Measurements from ENCODE around the gene SAV1. TPM values are rescaled to one million over a fixed set of nuclear protein-coding genes. Genes with fewer than 3 reads are reported as not detected.
"Not testable (repeated sequence)": the region's sequence is repeated elsewhere in the genome, so short reads cannot be mapped to it uniquely, and the experiment has no call there.

The SAV1 gene
- total and polyA plus RNA-seq, 5 donors: 20.3 to 31.2 (median 28.7) TPM

DNA sequence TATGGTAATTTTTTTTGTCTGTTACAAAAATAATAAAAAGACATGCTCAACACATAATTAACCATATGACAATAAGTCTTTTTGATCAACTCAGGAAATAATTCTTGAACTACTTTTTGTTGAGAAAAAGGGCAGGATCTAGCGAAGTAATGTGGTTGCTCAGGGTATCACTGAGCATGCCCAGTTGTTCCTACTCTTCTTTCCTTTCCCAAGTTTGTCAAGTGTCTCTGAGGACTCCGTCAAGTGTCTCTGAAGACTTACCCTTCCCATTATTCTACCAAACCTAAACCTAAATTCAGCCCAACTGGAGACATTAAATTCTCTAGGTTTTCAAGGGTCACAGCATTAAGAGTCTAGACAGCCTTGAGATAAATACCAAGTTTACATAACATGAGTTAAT lies 3.5 kb downstream of the SAV1 start:
- intact Hi-C loops (cut with DNase I); DNase-seq; H3K9me3 ChIP-seq (ENCODE audit: control insufficient read depth, low read length); H3K27me3 ChIP-seq (ENCODE audit: control insufficient read depth, insufficient read depth); ATAC-seq; H3K4me1 ChIP-seq (ENCODE audit: control insufficient read depth, insufficient read depth, low read length); H3K4me3 ChIP-seq (ENCODE audit: low read length); H3K27ac ChIP-seq (ENCODE audit: low read length): not testable (repeated sequence)
- WGBS: 93% methylated on average over 2 of the region's 2 CpGs

DNA sequence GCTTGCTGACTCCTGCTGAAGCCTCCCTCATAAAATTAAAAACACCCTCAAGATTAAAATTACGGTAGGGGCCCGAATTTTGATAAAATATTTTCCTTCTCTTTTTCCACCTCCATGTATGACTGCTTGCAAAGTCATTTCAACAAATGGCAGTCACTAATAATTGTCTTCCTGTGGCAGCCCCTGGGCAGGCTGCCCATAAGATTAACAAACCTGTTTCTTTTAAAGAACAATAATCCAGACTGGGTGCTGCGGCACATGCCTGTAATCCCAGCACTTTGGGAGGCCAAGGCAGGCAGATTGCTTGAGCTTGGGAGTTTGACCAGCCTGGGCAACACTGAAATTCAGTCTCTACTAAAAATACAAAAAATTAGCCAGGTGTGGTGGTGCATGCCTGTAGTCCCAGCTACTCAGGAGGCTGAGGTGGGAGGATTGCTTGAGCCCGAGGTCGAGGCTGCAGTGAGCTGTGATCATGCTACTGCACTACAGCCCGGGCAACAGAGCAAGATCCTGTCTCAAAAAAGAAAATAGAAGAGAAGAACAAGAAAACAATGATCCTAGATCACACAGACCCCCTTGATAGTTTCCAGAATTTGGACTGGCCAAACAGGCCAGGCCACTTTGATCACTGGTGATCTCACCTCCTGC lies 8.7 kb downstream of the SAV1 start:
- ATAC-seq: peak in 1 of 2 donors; percentile 52
- WGBS: 70% methylated on average over 6 of the region's 6 CpGs

DNA sequence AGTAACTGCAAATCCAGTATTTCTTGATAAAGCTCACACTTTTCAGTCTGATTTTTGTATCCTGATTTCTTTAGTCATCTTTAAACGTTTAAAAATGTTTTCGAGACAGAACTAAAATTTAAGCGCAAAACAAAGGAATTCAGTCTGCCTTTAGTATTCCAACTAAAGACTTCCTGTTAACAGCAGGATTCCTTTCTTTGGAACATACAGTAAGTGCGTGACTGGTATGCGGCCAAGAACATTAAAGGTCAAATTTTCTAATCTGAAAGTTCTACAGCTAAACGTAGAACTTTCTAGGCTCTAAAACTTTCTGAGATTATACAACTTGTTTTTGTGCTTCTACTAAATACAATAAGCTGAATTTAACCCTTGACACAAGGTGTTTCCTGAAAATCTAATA lies 9.9 kb downstream of the SAV1 start:
- 17% methylated on average over 6 of the region's 6 CpGs for WGBS
- DNase-seq (peak in 2 of 3 donors; percentile 22 to 30), ATAC-seq (peak; percentile 65 to 80)
- H3K27ac ChIP-seq (ENCODE audit: low read length): no peak overlapping the region
- H3K4me3 ChIP-seq (ENCODE audit: low read length): peak overlapping the region; percentile 35
- no peaks in the 10 kb centered on the region for H3K9me3 ChIP-seq (ENCODE audit: control insufficient read depth, low read length)
- peaks cover 4% of the 10 kb centered on the region for H3K4me1 ChIP-seq (ENCODE audit: control insufficient read depth, insufficient read depth, low read length)
- no peaks in the 10 kb centered on the region for H3K27me3 ChIP-seq (ENCODE audit: control insufficient read depth, insufficient read depth)
- intact Hi-C loops (cut with DNase I): no loop called here

More for the DNA sequence above, 8.7 kb downstream of the SAV1 start:
- Histone ChIP-seq H3K4me3 (ENCODE audit: low read length) (peak overlapping the region; percentile 20), H3K4me1 (ENCODE audit: control insufficient read depth, insufficient read depth, low read length) (peaks cover 4% of the 10 kb centered on the region), H3K27ac (ENCODE audit: low read length) (peak overlapping the region; percentile 83), H3K27me3 (ENCODE audit: control insufficient read depth, insufficient read depth) (no peaks in the 10 kb centered on the region), H3K9me3 (ENCODE audit: control insufficient read depth, low read length) (no peaks in the 10 kb centered on the region)
- DNase-seq: peak in 1 of 3 donors; percentile 49
- intact Hi-C loops (cut with DNase I): no loop called here

DNA sequence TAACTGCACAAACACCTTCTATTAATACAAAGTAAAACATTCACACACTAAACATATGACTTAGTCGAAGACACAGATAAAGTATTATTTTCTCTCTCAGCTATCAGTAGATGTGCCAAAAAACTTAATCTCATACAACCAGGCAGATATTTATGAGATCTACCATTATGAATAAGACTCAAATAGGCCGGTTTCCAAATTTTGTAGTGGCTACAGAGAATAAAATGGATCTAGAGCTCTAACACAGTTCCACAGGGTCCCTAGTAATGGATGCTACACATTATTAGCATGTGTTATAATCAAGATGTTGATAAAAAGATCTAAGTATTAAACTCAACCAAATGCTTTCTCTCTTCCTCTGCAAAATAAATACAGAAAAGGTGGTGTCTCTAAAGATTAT lies 10.4 kb downstream of the SAV1 start:
- H3K4me3 ChIP-seq (ENCODE audit: low read length): peak overlapping the region; percentile 35
- ATAC-seq: peak in 1 of 2 donors; percentile 52
- no peak for DNase-seq
- 17% methylated on average over 2 of the region's 2 CpGs for WGBS
- H3K4me1 ChIP-seq (ENCODE audit: control insufficient read depth, insufficient read depth, low read length): peaks cover 5% of the 10 kb centered on the region
- no peaks in the 10 kb centered on the region for H3K27me3 ChIP-seq (ENCODE audit: control insufficient read depth, insufficient read depth)
- H3K9me3 ChIP-seq (ENCODE audit: control insufficient read depth, low read length): no peaks in the 10 kb centered on the region
- no peak overlapping the region for H3K27ac ChIP-seq (ENCODE audit: low read length)
- intact Hi-C loops (cut with DNase I): no loop called here

DNA sequence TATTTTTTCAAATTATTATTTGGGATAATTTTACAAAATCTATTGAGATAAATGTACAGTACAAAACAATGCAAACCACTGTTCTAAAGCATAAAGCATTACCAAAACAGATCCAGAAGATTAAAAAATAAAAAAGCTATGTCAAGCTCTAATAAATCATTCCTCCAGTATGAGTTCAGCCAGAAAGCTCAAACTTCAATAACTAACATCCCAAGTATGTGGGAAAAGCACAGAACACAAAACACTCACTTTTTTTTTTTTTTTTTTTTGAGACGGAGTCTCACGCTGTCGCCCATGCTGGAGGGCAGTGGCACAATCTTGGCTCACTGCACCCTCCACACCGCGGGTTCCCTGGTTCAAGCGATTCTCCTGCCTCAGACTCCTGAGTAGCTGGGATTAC lies 11.3 kb downstream of the SAV1 start:
- whole genome bisulfite sequencing: 90% methylated on average over 6 of the region's 6 CpGs
- ATAC-seq (no peak), DNase-seq (peak in 1 of 3 donors; percentile 54)
- H3K27ac ChIP-seq (ENCODE audit: low read length): no peak overlapping the region
- intact Hi-C loops (cut with DNase I): no loop called here
- H3K9me3 ChIP-seq (ENCODE audit: control insufficient read depth, low read length): no peaks in the 10 kb centered on the region
- peaks cover 5% of the 10 kb centered on the region for H3K4me1 ChIP-seq (ENCODE audit: control insufficient read depth, insufficient read depth, low read length)
- no peaks in the 10 kb centered on the region for H3K27me3 ChIP-seq (ENCODE audit: control insufficient read depth, insufficient read depth)
- H3K4me3 ChIP-seq (ENCODE audit: low read length): no peak overlapping the region

DNA sequence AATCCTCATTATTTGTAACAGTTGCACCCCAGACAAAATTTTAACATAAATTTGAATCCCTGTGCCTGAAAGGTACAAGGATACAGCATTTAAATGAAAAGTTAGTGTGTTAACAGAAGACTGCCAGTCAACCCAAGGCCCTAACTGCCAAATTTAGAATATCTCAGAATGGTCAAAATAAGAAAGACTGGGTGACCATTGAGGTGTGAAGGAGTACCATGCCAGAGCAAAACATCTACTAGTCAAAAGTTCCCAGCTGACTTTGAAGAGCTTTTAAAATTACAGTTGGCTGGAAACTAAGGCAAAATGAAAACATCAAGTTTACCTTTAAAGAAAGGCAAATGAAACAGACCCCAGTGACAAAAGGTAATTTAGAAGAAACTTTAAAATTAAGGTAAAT lies 18.4 kb downstream of the SAV1 start:
- no peak overlapping the region for H3K27ac ChIP-seq (ENCODE audit: low read length)
- intact Hi-C loops (cut with DNase I): no loop called here
- no peak for ATAC-seq
- H3K27me3 ChIP-seq (ENCODE audit: control insufficient read depth, insufficient read depth): no peaks in the 10 kb centered on the region
- peaks cover 2% of the 10 kb centered on the region for H3K4me1 ChIP-seq (ENCODE audit: control insufficient read depth, insufficient read depth, low read length)
- DNase-seq: no peak
- no peak overlapping the region for H3K4me3 ChIP-seq (ENCODE audit: low read length)
- no peaks in the 10 kb centered on the region for H3K9me3 ChIP-seq (ENCODE audit: control insufficient read depth, low read length)

DNA sequence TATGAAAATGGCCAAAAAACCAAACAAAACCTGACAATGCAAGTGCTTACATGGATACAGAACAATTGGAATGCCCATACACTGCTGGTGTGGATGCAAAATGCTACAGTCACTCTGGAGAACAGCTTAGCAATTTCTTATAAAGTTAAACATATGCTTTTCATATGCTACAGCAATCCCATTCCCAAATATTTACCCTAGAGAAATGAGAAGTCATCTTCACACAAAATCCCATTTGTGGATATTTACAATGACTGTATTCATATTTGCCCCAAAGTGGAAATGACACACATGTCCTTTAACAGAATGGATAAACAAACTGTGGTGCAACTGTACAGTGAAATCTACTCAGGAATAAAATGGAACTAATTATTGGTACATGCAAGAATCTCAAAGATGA lies 20.4 kb downstream of the SAV1 start:
- ATAC-seq: no peak
- H3K27me3 ChIP-seq (ENCODE audit: control insufficient read depth, insufficient read depth): no peaks in the 10 kb centered on the region
- no peaks in the 10 kb centered on the region for H3K9me3 ChIP-seq (ENCODE audit: control insufficient read depth, low read length)
- H3K4me3 ChIP-seq (ENCODE audit: low read length): no peak overlapping the region
- H3K4me1 ChIP-seq (ENCODE audit: control insufficient read depth, insufficient read depth, low read length): peaks cover 2% of the 10 kb centered on the region
- intact Hi-C loops (cut with DNase I): no loop called here
- H3K27ac ChIP-seq (ENCODE audit: low read length): no peak overlapping the region
- DNase-seq: no peak

DNA sequence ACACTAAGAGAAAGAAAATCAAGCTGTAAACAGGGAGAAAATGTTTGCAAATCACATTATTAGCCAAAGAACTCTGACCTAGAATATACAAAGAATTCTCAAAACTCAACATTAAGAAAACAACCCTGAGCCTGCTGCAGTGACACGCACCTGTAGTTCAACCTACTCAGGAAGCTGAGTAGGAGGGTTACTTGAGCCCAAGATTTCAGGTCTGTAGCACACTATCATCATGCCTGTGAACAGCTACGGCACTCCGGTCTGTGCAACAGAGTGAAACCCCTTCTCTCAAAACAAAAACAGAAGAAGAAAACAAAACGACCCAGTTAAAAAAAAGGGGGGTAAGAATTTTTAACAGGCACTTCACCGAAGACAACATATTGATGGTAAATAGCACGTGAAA lies 20.8 kb downstream of the SAV1 start:
- Histone ChIP-seq H3K27me3 (ENCODE audit: control insufficient read depth, insufficient read depth) (no peaks in the 10 kb centered on the region), H3K4me3 (ENCODE audit: low read length) (no peak overlapping the region), H3K4me1 (ENCODE audit: control insufficient read depth, insufficient read depth, low read length) (peaks cover 1% of the 10 kb centered on the region), H3K9me3 (ENCODE audit: control insufficient read depth, low read length) (no peaks in the 10 kb centered on the region), H3K27ac (ENCODE audit: low read length) (no peak overlapping the region)
- no peak for ATAC-seq
- intact Hi-C loops (cut with DNase I): no loop called here
- no peak for DNase-seq
- 89% methylated on average over 6 of the region's 6 CpGs for whole genome bisulfite sequencing

DNA sequence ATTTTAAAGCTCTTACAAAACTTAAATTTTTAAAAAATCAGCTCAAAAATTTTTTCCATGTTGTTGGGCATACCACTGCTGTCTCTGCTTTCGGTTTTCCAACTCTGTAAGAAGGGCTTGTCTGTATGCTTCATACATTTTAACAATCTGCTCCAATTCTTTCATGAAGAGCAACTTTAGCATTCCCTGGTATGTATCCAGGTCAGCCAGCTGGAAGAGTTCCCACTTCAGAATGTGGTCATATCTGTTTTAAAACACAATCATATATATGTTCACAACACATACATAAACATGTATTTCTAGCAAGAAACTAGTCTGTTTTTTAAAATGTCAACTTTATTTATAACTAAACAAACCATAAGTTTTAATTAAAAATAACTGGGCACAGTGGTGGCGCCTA lies 33.0 kb downstream of the SAV1 start:
- 88% methylated on average over 2 of the region's 2 CpGs for WGBS
- intact Hi-C loops (cut with DNase I): no loop called here
- DNase-seq: no peak

DNA sequence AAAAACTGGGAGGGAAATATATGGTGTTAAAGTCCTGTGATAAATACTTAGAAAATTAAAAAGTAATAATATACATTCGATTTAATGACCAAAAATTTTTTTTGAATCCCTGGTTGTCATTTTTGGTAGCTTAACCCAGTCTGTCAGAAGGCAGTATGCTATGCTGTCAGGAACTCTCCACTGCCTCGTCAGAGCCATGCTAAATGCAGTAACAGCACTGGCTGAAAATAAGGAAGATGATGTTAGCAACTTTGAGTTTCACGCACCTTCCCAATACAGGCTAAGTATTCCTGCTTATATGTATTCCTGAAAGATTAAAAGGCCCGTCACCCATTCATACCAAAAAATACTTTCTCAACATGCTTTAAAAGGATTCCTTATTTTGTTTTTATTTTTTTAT lies 34.2 kb downstream of the SAV1 start:
- H3K27me3 ChIP-seq (ENCODE audit: control insufficient read depth, insufficient read depth): no peaks in the 10 kb centered on the region
- ATAC-seq: peak in 1 of 2 donors; percentile 52
- intact Hi-C loops (cut with DNase I): no loop called here
- no peak for DNase-seq
- H3K4me1 ChIP-seq (ENCODE audit: control insufficient read depth, insufficient read depth, low read length): no peaks in the 10 kb centered on the region
- no peak overlapping the region for H3K4me3 ChIP-seq (ENCODE audit: low read length)
- no peak overlapping the region for H3K27ac ChIP-seq (ENCODE audit: low read length)
- 74% methylated on average over 4 of the region's 4 CpGs for WGBS
- H3K9me3 ChIP-seq (ENCODE audit: control insufficient read depth, low read length): no peaks in the 10 kb centered on the region

More for the DNA sequence above, 33.0 kb downstream of the SAV1 start:
- H3K27me3 ChIP-seq (ENCODE audit: control insufficient read depth, insufficient read depth): no peaks in the 10 kb centered on the region
- no peak for ATAC-seq
- H3K4me1 ChIP-seq (ENCODE audit: control insufficient read depth, insufficient read depth, low read length): no peaks in the 10 kb centered on the region
- no peak overlapping the region for H3K27ac ChIP-seq (ENCODE audit: low read length)
- H3K4me3 ChIP-seq (ENCODE audit: low read length): no peak overlapping the region
- no peaks in the 10 kb centered on the region for H3K9me3 ChIP-seq (ENCODE audit: control insufficient read depth, low read length)

DNA sequence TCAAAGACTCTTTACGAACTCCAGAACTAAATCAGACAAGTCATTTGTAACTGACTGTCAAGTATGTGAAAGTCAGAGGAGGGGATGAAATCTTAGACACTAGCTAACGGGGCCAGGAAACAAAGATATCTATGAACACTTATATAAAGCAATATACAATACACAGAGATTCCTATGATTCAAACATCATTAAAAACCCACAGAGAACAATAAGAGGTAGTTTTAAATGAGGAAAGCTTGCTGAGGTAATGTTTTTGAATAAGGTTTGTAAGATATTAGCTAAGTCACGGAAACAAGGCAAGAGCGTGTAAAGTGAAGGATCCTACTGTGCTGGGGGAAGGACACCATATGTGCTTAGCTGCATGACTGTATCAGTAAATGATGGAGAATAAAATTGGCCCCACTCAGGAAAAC lies 36.7 kb downstream of the SAV1 start:
- Histone ChIP-seq H3K9me3 (ENCODE audit: control insufficient read depth, low read length) (no peaks in the 10 kb centered on the region), H3K4me1 (ENCODE audit: control insufficient read depth, insufficient read depth, low read length) (no peaks in the 10 kb centered on the region), H3K27ac (ENCODE audit: low read length) (no peak overlapping the region), H3K27me3 (ENCODE audit: control insufficient read depth, insufficient read depth) (no peaks in the 10 kb centered on the region), H3K4me3 (ENCODE audit: low read length) (no peak overlapping the region)
- 86% methylated on average over 4 of the region's 4 CpGs for WGBS
- no peak for DNase-seq
- no peak for ATAC-seq
- intact Hi-C loops (cut with DNase I): no loop called here

DNA sequence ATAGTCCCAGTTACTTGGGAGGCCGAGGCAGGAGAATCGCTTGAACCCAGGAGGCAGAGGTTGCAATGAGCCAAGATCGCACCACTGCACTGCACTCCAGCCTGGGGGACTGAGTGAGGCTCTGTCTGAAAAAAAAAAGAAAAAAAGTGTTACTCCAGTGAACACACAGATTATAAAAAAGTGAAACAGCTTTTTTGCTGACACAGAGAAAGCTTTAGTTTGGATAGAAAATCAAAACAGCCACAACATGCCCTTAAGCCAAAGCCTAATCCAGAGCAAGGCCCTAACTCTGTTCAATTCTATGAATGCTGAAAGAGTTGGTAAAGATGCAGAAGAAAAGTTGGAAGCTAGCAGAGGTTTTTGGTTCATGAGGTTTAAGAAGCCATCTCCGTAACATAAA lies 43.2 kb downstream of the SAV1 start:
- H3K27me3 ChIP-seq (ENCODE audit: control insufficient read depth, insufficient read depth); H3K4me3 ChIP-seq (ENCODE audit: low read length); ATAC-seq; DNase-seq; H3K27ac ChIP-seq (ENCODE audit: low read length); H3K9me3 ChIP-seq (ENCODE audit: control insufficient read depth, low read length); H3K4me1 ChIP-seq (ENCODE audit: control insufficient read depth, insufficient read depth, low read length); intact Hi-C loops (cut with DNase I): not testable (repeated sequence)
- WGBS: 98% methylated on average over 4 of the region's 4 CpGs

All from right cardiac atrium (tissue), 5 donors.